K562 (cell line): ENCODE data around the gene NKX6-2.

Source experiments
- ELF1 ChIP-seq: fragments of 200-800 bp; sonication (Bioruptor generic); IDR thresholded peaks from 2 replicates; pipeline ENCODE4 v1.6.1; 2016; ENCODE audit warnings: missing genetic modification characterization, missing compliant biosample characterization
- POLR3A ChIP-seq: IDR thresholded peaks from 2 replicates; pipeline ENCODE4 v1.6.1; 2011; ENCODE audit warnings: borderline replicate concordance, mild to moderate bottlenecking, moderate library complexity; ENCODE audit not compliant: insufficient read length, insufficient read depth; ENCODE audit errors: extremely low read depth
- RAD21 ChIP-seq, 2 experiments: fragments of 250-450 bp in 1 of 2; fragments of 450-650 bp in 1 of 2; sonication (Bioruptor Pico) in 1 of 2; formaldehyde crosslinking in 1 of 2; IDR thresholded peaks in 1 of 2; conservative IDR thresholded peaks in 1 of 2; 2 replicates each; pipeline versions ENCODE4 v1.4.0 to v1.8.0; 2020 to 2022; ENCODE audit warnings: mild to moderate bottlenecking in 2 of 2, moderate library complexity in 1 of 2

GRCh38 chr10:132806561-132807003, 20.6 kb upstream of the NKX6-2 start:
- TF ChIP-seq RAD21 (CRISPR knock-in tag; conservative IDR thresholded peaks at IDR 0.05 in 1 of 2, IDR thresholded peaks at IDR 0.05 in 1 of 2) (no peak), ELF1 (no peak), POLR3A (no peak)
